ENCODE data around the gene TMEM181. TPM values are rescaled to one million over a fixed set of nuclear protein-coding genes. Genes with fewer than 3 reads are reported as not detected.

Gene TMEM181
- total RNA-seq, 1 donor from 2014 or later, result 27.3 TPM

DNA sequence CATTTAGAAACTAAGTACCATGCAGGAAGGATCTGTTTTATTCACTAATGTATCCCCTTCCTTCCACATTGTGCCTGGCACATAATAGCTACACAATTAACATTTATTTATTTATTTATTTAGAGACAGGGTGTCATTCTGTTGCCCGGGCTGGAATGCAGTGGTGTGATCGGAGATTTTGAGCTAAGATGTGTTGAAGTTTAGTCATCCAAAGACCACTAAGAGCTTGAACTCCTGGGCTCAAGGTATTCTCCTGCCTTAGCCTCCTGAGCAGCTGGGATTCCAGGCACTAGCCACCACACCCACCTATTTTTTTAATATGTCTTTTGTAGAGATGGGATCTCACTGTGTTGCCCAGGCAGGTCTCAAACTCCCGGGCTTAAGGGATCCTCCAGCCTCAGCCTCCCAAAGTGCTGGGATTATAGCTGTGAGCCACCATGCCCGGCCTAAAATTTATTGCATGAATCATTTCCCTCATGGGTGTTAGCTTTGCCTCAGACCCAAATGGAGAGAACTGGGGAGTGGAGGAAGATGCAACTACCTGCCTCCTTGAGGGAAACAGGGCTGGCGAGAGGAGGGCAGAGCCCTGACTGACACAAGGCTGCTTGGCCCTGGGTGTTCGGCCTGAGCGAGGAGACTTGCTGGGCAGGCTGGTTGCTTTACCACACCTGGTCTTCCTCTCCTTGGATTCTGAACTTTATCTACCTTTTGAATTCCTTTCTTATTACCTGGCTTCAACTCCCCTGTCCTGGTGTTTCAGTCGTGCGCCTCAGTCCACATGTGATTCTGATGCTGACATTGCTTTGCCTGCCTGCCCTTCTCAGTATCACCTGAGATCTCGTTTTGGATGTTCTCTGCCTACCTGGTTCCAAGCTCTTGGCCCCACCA is 86.4 kb downstream of the TMEM181 start:
- H3K27ac Mint-ChIP-seq, result peak overlapping the region; percentile 47
- H3K4me3 Mint-ChIP-seq, result peak overlapping the region; percentile 91
- Histone ChIP-seq H3K4me1 (peaks cover 8% of the 10 kb centered on the region), H3K36me3 (no peaks in the 10 kb centered on the region), H3K4me2 (no peak overlapping the region), H4K20me1 (ENCODE audit: low read depth) (peaks cover 28% of the 10 kb centered on the region), H3K79me2 (ENCODE audit: low read depth) (peaks cover 30% of the 10 kb centered on the region), H2AFZ (replicated peaks) (no peak overlapping the region), H3K9ac (no peak overlapping the region), H3F3A (ENCODE audit: low read depth) (no peaks in the 10 kb centered on the region), H3K4me3 (no peak overlapping the region), H3K27me3 (peaks cover 15% of the 10 kb centered on the region), H3K27ac (no peak overlapping the region), H3K9me3 (ENCODE audit: low read depth) (no peaks in the 10 kb centered on the region)
- H3K27me3 Mint-ChIP-seq (ENCODE audit: insufficient read depth, low read depth), result peaks cover 4% of the 10 kb centered on the region
- no peak for DNase-seq (ENCODE audit: low spot score)
- H3K36me3 Mint-ChIP-seq, result peaks cover 13% of the 10 kb centered on the region
- H3K9me3 Mint-ChIP-seq, result no peaks in the 10 kb centered on the region
- H3K4me1 Mint-ChIP-seq, result peaks cover 32% of the 10 kb centered on the region
- no peak for TF ChIP-seq EZH2 (IDR thresholded peaks at IDR 0.05)
- TF ChIP-seq EZH2phosphoT487 (IDR thresholded peaks at IDR 0.05), result no peak

DNA sequence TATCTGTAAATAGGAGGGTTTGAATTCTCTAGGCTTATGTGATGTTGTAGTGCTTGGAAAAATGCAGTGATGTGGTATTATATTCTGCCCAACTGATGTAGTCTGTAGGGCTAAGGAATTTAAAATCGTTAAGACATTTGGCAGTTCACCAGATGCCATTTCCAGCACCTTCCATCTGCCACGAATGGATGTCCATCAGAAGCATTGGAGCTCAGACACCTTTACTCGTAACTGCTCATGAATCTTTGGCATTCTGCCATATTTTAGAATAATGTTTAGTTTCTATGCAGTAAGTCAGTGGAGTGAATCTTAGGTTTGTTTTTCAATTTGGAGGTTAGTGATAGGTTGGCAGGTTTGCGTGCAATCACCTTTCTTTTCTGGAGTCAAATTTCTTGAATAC is 87.6 kb downstream of the TMEM181 start:
- H3K9me3 Mint-ChIP-seq, result no peaks in the 10 kb centered on the region
- H3K27ac ChIP-seq, result no peak overlapping the region

DNA sequence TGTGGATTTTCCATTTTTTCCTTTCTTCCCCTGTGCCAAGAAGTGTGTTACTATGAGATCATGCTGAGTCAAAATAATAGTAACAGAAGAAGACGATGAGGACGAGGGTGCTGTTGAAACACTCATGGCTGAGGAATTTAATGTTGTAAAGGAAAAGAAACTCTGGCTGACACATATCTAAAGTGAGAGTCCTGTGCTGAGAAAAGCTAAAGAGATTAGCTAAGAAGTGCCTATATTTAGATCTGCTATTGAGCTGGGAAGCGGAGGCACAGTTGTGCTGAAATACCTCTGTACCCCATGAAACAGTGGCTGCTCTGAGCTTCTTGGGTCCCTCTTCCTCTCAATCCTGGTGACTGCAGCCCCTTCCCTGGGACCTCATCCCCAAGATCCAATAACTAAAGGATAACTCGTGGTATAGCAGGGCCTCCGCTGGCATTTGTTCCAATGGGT is 88.8 kb downstream of the TMEM181 start:
- no peak overlapping the region for H3K4me3 ChIP-seq
- H3K36me3 ChIP-seq, result no peaks in the 10 kb centered on the region
- H3K27me3 Mint-ChIP-seq (ENCODE audit: insufficient read depth, low read depth), result peaks cover 15% of the 10 kb centered on the region
- TF ChIP-seq EZH2 (IDR thresholded peaks at IDR 0.05), result no peak
- no peak for TF ChIP-seq EZH2phosphoT487 (IDR thresholded peaks at IDR 0.05)
- TF ChIP-seq, protein P1, sequence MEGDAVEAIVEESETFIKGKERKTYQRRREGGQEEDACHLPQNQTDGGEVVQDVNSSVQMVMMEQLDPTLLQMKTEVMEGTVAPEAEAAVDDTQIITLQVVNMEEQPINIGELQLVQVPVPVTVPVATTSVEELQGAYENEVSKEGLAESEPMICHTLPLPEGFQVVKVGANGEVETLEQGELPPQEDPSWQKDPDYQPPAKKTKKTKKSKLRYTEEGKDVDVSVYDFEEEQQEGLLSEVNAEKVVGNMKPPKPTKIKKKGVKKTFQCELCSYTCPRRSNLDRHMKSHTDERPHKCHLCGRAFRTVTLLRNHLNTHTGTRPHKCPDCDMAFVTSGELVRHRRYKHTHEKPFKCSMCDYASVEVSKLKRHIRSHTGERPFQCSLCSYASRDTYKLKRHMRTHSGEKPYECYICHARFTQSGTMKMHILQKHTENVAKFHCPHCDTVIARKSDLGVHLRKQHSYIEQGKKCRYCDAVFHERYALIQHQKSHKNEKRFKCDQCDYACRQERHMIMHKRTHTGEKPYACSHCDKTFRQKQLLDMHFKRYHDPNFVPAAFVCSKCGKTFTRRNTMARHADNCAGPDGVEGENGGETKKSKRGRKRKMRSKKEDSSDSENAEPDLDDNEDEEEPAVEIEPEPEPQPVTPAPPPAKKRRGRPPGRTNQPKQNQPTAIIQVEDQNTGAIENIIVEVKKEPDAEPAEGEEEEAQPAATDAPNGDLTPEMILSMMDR (IDR thresholded peaks at IDR 0.05), result no peak
- H3K27me3 ChIP-seq, result peaks cover 15% of the 10 kb centered on the region
- peaks cover under 1% of the 10 kb centered on the region for H3K4me1 ChIP-seq
- no peak overlapping the region for H3K9ac ChIP-seq
- H3K9me3 Mint-ChIP-seq, result no peaks in the 10 kb centered on the region
- no peaks in the 10 kb centered on the region for H3F3A ChIP-seq (ENCODE audit: low read depth)
- H4K20me1 ChIP-seq (ENCODE audit: low read depth), result peaks cover 6% of the 10 kb centered on the region
- DNase-seq (ENCODE audit: low spot score), result no peak
- H3K36me3 Mint-ChIP-seq, result peaks cover 2% of the 10 kb centered on the region
- no peak overlapping the region for H3K4me2 ChIP-seq
- no peak overlapping the region for H3K27ac Mint-ChIP-seq
- peaks cover 6% of the 10 kb centered on the region for H3K79me2 ChIP-seq (ENCODE audit: low read depth)
- H3K9me3 ChIP-seq (ENCODE audit: low read depth), result no peaks in the 10 kb centered on the region
- no peak overlapping the region for H3K27ac ChIP-seq
- peaks cover 21% of the 10 kb centered on the region for H3K4me1 Mint-ChIP-seq
- no peak overlapping the region for H3K4me3 Mint-ChIP-seq
- no peak overlapping the region for H2AFZ ChIP-seq (replicated peaks)

More for the DNA sequence above, 87.6 kb downstream of the TMEM181 start:
- peaks cover 18% of the 10 kb centered on the region for H3K79me2 ChIP-seq (ENCODE audit: low read depth)
- Mint-ChIP-seq H3K4me3 (no peak overlapping the region), H3K36me3 (peaks cover 7% of the 10 kb centered on the region), H3K4me1 (peaks cover 23% of the 10 kb centered on the region), H3K27ac (no peak overlapping the region), H3K27me3 (ENCODE audit: insufficient read depth, low read depth) (peaks cover 8% of the 10 kb centered on the region)
- no peaks in the 10 kb centered on the region for H3K9me3 ChIP-seq (ENCODE audit: low read depth)
- H4K20me1 ChIP-seq (ENCODE audit: low read depth), result peaks cover 18% of the 10 kb centered on the region
- no peak for DNase-seq (ENCODE audit: low spot score)
- no peaks in the 10 kb centered on the region for H3F3A ChIP-seq (ENCODE audit: low read depth)
- no peak overlapping the region for H3K4me3 ChIP-seq
- H3K36me3 ChIP-seq, result no peaks in the 10 kb centered on the region
- no peak overlapping the region for H2AFZ ChIP-seq (replicated peaks)
- peaks cover 15% of the 10 kb centered on the region for H3K27me3 ChIP-seq
- H3K9ac ChIP-seq, result no peak overlapping the region
- no peak for TF ChIP-seq EZH2phosphoT487 (IDR thresholded peaks at IDR 0.05)
- no peak for TF ChIP-seq EZH2 (IDR thresholded peaks at IDR 0.05)
- TF ChIP-seq, protein P1 (IDR thresholded peaks at IDR 0.05), result no peak
- H3K4me2 ChIP-seq, result no peak overlapping the region
- H3K4me1 ChIP-seq, result peaks cover 8% of the 10 kb centered on the region
